T1000 (cell line): ENCODE data around the gene LIPT2.

Experiments used
- DNase-seq: peaks from one replicate; lab custom pipeline; 2025; ENCODE audit warnings: mixed read lengths; lab: John Stamatoyannopoulos, UW

Gene LIPT2

GRCh38 chr11:74466916-74467885 is 26.3 kb downstream of the LIPT2 start, which contains the start of gene KCNE3:
KCNE3 (minus strand) TSS chr11:74467549; CDS start chr11:74457563, 9,986 bp downstream.
- DNase-seq: no peak

- no peak for DNase-seq
Observed at GRCh38 chr11:74465291-74465708, 28.2 kb downstream of the LIPT2 start.

GRCh38 chr11:74464746-74465145 is 28.8 kb downstream of the LIPT2 start:
- no peak for DNase-seq

- DNase-seq: no peak
Observed at GRCh38 chr11:74463216-74463615, 30.3 kb downstream of the LIPT2 start.

- DNase-seq: no peak
Observed at GRCh38 chr11:74462631-74463030, 30.9 kb downstream of the LIPT2 start.

GRCh38 chr11:74462009-74462408 is 31.5 kb downstream of the LIPT2 start:
- DNase-seq: no peak

- no peak for DNase-seq
Observed at GRCh38 chr11:74460481-74461154, 32.9 kb downstream of the LIPT2 start.

- no peak for DNase-seq
Observed at GRCh38 chr11:74460065-74460464, 33.5 kb downstream of the LIPT2 start.

GRCh38 chr11:74459584-74459983 is 33.9 kb downstream of the LIPT2 start:
- DNase-seq: no peak

- no peak for DNase-seq
Observed at GRCh38 chr11:74457356-74457755, 36.2 kb downstream of the LIPT2 start.

GRCh38 chr11:74453373-74453975 is 40.0 kb downstream of the LIPT2 start:
- DNase-seq: peak; percentile 9

GRCh38 chr11:74452366-74452765 is 41.2 kb downstream of the LIPT2 start:
- DNase-seq: no peak

- no peak for DNase-seq
Observed at GRCh38 chr11:74450318-74450717, 43.2 kb downstream of the LIPT2 start.

GRCh38 chr11:74449369-74449931 is 44.1 kb downstream of the LIPT2 start:
- DNase-seq: peak; percentile 34

- no peak for DNase-seq
Observed at GRCh38 chr11:74447720-74448119, 45.8 kb downstream of the LIPT2 start.

- no peak for DNase-seq
Observed at GRCh38 chr11:74446532-74446938, 47.0 kb downstream of the LIPT2 start.

GRCh38 chr11:74444173-74444826 is 49.2 kb downstream of the LIPT2 start:
- no peak for DNase-seq

- DNase-seq: no peak
Observed at GRCh38 chr11:74443071-74443864, 50.3 kb downstream of the LIPT2 start.

GRCh38 chr11:74442636-74443035 is 50.9 kb downstream of the LIPT2 start:
- DNase-seq: no peak
